Mesodermal cell (in vitro differentiated cells): Measurements from ENCODE around the gene CNPY1.

Experiments used
- H3K27ac ChIP-seq: 2 replicates; pipeline ENCODE4 v1.7.0; 2013; ENCODE audit warnings: mild to moderate bottlenecking, low read depth, low read length, moderate library complexity; ENCODE audit not compliant: severe bottlenecking
- H3K36me3 ChIP-seq: 2 replicates; pipeline ENCODE4 v1.7.1; 2013; ENCODE audit warnings: mild to moderate bottlenecking, low read length, moderate library complexity; ENCODE audit not compliant: control insufficient read depth, insufficient read depth
- H3K4me1 ChIP-seq: one replicate; pipeline ENCODE4 v1.7.1; 2013; ENCODE audit warnings: mild to moderate bottlenecking, low read length; ENCODE audit not compliant: insufficient read depth, control insufficient read depth, poor library complexity, severe bottlenecking
- H3K4me3 ChIP-seq: 2 replicates; pipeline ENCODE4 v1.7.0; 2013; ENCODE audit warnings: low read length, control low read depth, mild to moderate bottlenecking; ENCODE audit not compliant: insufficient read depth, poor library complexity, severe bottlenecking; ENCODE audit errors: extremely low read depth
- H3K9me3 ChIP-seq: 2 replicates; pipeline ENCODE4 v1.7.1; 2013; ENCODE audit warnings: mild to moderate bottlenecking, low read length, moderate library complexity; ENCODE audit not compliant: control insufficient read depth
- WGBS, 2 experiments: methylation state at CpG; one replicate each; pipeline ENCODE4 v1.1.5; 2013; ENCODE audit warnings: missing lambda C conversion rate in 2 of 2; ENCODE audit not compliant: insufficient coverage in 2 of 2; 5-methylcytosine and 5-hydroxymethylcytosine counted together

CNPY1 gene

DNA sequence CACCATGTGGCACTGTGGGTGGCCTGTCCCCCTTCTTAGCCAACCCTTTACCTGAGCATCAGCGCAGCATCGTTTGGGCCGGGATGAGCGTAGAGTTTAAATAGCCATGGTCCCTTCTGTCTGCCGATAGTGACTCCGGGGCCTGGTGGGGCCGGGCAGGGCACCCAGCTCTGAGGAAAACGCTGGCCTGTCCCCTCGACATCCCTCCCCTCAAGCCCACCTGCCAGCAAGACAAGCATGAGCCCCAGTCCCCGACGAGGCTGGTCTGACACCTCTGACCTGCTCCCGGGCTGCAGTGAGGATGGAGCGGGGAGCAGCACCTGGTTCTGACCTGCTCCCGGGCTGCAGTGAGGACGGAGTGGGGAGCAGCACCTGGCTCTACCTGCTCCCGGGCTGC lies 31.1 kb upstream of the CNPY1 start:
- H3K4me1 ChIP-seq = no peaks in the 10 kb centered on the region
- H3K4me3 ChIP-seq = no peak overlapping the region
- H3K27ac ChIP-seq = no peak overlapping the region
- H3K9me3 ChIP-seq = no peaks in the 10 kb centered on the region
- H3K36me3 ChIP-seq = no peaks in the 10 kb centered on the region
- 85 to 88% methylated on average over 12 to 16 of the region's 16 CpGs for WGBS, 2 experiments

DNA sequence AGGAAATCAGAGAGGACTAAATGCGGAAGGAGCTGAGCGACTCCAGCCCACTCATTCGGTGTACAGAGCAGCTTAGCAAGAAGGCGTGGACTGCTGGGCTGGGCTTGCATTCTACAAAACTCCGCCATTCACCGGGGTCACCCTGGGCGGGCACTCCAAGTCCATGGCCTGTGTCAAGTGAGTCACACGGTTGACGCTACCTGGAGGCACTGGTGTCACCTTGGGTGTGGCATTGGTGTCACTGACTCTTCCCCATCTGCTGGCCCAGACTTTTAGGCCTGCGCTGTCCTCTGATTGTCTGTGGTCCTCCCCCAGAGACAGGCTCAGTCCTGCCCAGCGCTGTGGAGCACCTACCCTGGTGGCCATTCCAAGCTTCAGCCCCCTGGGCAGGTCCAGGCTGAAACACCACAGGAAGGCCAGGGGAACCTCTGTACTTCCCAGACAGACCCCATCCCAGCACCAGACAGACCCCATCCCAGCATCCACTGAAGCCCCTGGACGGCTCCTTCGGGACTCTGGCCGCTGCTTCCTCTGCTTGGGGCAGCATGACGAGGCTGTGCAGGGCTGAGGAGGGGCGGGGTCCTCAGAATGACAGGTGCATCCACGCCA lies 30.6 kb upstream of the CNPY1 start:
- Histone ChIP-seq H3K36me3 (no peaks in the 10 kb centered on the region), H3K4me1 (no peaks in the 10 kb centered on the region), H3K9me3 (no peaks in the 10 kb centered on the region), H3K4me3 (no peak overlapping the region), H3K27ac (no peak overlapping the region)
- 86% methylated on average over 11 to 17 of the region's 17 CpGs for WGBS, 2 experiments

DNA sequence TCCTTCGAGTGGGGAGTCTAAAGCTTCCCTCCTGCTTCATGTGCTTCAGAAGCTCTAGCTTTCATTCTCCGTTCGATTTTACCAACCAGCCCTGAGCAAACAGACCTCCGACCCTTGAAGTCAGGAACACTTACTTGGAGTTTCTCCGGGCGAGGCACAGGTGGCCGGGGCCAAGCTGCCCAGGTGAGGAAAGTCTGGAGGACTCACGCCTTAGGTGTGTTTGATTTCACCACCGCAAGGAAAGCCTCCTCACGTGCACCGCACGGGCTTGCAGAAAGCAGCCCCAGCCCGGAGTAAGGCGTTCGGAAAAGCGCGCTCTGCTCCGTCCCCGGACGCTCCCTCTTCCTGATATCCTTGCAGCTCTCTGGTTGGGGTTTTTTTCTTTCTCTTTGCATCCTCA lies 30.1 kb upstream of the CNPY1 start:
- H3K9me3 ChIP-seq = no peaks in the 10 kb centered on the region
- H3K27ac ChIP-seq = no peak overlapping the region
- H3K4me1 ChIP-seq = no peaks in the 10 kb centered on the region
- 89 to 92% methylated on average over 13 to 19 of the region's 20 CpGs for WGBS, 2 experiments
- H3K4me3 ChIP-seq = no peak overlapping the region
- H3K36me3 ChIP-seq = no peaks in the 10 kb centered on the region

DNA sequence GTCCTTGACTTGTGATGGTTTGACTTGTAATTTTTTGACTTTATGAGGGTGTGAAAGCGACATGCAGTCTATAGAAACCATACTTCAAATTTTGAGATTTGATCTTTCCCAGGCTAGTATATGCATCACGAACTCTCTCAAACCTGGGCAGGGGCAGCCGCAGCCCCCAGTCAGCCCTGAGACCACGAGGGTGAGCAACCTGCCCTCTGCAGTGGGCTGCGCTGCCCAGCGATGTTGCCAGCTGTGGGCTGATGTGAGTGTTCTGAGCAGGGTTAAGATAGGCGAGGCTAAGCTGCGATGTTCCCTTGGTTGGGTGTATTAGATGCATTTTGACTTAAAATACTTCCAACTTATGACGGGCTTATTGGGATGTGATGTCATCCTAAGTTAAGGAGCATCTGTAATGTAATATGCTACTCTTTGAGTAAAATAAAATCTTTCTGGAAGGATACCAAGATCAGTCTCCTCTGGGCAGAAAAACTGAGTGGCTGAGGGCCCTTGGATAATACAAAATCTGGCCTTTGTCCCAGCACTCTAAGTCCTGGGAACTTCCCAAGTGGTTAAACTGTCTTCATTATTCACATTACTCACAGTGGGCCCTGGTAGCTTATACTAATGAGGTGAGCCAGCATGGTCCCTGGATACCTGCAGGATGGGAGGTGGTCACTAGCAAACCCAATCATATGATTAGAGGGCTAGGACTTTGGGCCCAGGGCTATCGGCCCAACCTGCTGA lies 28.4 kb upstream of the CNPY1 start:
- Histone ChIP-seq H3K36me3 (no peaks in the 10 kb centered on the region), H3K4me1 (no peaks in the 10 kb centered on the region), H3K9me3 (no peaks in the 10 kb centered on the region), H3K27ac (no peak overlapping the region), H3K4me3 (no peak overlapping the region)
- WGBS, 2 experiments = 87 to 97% methylated on average over 6 to 7 of the region's 10 CpGs

DNA sequence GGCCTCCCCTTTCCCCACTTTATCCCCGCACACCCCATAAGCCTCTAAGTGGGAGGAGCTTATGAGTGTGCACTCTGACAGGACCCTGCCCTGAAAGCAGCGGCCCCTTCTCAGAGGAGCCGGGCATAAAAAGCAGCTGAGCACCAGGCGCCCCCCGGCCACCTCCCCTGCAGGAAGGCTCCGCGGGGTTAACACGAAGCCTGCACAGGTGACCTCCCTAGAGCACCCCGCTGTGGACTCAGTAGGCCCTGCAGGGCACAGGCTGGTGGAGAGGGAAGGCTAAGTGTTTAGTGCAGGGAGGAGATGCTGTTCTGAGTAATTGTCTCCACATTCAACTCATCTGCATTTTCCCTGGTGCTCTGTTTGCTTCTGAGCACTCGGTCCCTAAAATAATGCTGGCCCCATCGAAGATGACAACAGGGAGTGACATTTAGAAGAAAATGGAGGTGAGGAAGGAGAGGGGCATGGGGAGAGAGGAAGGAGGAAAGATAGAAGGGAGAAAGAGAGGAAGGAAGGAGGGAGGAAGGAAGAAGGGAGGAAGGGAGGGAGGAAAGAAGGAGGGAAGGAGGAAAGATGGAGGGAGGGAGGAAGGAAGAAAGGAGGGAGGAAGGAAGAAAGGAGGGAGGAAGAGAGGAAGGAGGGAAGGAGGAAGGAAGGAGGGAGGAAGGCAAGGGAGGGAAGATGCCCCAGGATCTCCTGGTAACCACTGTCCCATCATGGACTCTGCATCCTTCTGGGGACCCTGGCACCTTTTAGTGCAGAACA lies 25.4 kb upstream of the CNPY1 start:
- H3K36me3 ChIP-seq = no peaks in the 10 kb centered on the region

DNA sequence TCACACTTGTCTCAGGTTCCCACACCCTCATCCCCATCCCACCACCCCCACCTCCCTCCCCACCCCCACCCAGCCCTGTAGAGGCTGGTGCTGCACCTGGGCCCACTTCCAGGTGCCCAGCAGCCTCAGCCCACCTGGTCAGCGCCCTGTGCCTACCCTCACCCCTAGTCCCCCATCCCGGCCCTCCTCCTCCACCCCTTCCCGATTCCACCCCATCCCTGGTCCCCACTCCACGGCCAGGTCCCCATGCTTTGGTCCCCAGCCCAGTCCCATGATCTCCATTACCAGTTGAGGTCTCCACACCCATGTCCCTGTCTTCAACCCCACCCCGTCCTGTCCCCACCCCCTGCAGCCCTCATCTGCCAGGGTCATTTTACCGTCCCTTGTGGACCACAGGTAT lies 24.6 kb upstream of the CNPY1 start:
- 88 to 91% methylated on average over 5 to 6 of the region's 6 CpGs for WGBS, 2 experiments
- H3K4me3 ChIP-seq = no peak overlapping the region
- no peak overlapping the region for H3K27ac ChIP-seq
- H3K36me3 ChIP-seq = no peaks in the 10 kb centered on the region
- H3K4me1 ChIP-seq = peaks cover 8% of the 10 kb centered on the region
- H3K9me3 ChIP-seq = no peaks in the 10 kb centered on the region

More for the DNA sequence above, 25.4 kb upstream of the CNPY1 start:
- H3K9me3 ChIP-seq = no peaks in the 10 kb centered on the region
- peaks cover 8% of the 10 kb centered on the region for H3K4me1 ChIP-seq
- H3K4me3 ChIP-seq = no peak overlapping the region
- no peak overlapping the region for H3K27ac ChIP-seq
- whole genome bisulfite sequencing, 2 experiments = 66 to 76% methylated on average over 6 to 9 of the region's 11 CpGs

DNA sequence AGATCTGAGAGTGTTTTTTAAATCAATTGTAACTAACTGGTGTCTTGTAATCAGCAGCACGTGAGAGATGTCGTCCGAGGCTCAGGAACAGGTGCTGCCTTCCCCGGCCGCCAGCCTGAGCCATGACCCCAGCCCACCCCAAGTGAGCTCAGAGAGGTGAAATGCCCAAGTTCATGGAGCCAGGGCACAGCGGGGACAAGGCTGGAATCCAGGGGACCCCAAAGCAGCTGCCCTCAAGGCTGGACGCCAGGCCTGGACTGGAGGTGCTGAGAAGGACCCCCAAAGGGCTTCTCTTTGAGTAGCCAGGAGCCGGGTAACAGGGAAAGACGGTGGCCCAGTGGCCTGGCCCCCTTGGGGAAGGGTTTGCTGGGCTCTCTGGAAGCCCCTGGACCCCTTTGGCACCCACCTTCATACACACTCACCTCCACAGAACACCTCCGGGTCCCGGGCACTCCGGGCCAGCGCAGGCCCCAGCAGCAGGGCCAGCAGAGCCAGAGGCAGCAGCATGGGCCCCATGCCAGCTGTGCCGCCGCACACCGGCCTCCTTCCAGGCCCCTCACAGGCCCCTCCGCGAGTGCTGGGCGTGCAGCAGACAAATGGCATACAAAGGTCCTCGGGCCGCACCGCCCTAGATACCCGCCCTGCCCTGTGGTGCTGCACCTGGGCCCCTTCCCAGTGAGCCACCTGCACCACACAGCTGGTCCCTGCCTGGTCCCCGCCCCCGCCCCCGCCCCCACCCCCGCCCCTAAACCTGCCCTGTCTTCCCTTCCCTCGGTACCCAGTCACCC lies 24.0 kb upstream of the CNPY1 start:
- H3K27ac ChIP-seq = no peak overlapping the region
- H3K36me3 ChIP-seq = no peaks in the 10 kb centered on the region
- H3K4me1 ChIP-seq = peaks cover 8% of the 10 kb centered on the region
- no peak overlapping the region for H3K4me3 ChIP-seq
- 91 to 96% methylated on average over 15 to 18 of the region's 28 CpGs for WGBS, 2 experiments
- H3K9me3 ChIP-seq = no peaks in the 10 kb centered on the region

DNA sequence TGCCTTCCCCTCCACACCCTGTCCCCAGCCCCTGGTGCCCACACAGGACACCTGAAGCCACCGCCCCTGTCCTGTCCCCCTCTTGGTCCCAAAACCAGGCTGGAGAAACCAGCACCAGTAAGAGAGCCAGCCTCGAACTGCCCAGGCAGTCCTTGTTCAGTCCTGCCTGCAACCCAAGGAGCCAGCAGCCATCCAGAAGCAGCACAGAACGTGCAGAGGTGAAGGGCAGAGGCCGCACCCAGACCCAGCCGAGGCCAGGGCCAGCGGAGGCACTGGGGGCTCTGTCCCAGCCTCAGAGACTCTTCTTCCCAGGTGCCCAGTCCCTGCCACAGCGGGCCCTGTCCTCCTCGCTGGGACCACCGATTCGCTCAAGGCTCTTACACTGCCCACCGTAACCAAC lies 23.3 kb upstream of the CNPY1 start:
- WGBS, 2 experiments = 82 to 88% methylated on average over 9 to 10 of the region's 11 CpGs
- H3K4me1 ChIP-seq = peaks cover 8% of the 10 kb centered on the region

DNA sequence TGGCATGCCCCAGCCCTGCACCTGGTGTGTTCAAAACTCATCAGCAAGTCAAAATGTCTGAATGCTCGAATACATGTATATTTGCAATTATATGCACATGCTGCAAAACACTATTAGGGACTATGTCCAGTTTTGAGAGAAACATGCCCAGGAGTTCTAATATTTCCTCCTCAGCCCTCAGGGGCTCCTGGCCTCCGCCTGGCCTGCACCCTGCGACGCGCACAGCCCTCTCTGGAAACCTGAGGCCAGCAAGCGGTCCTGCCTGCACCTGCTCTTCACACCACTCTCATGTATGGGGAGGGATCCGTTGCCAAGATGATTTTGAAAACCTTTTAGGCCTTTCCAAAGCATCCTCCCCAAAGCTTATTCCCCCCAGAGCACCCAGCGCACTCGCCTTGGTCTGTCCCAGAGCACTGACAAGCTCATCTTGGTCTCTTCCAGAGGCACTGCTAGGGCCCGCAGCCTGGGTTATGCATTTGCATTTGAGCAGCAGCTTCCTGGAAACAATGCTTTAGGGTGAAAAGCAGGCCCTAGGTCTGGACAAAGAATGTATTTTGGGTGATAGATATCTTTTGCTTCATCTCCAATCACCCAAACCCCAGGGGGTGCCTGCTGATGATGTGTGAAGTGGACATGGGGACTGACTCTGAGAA lies 22.6 kb upstream of the CNPY1 start:
- WGBS, 2 experiments = 87 to 88% methylated on average over 4 to 7 of the region's 10 CpGs
- no peaks in the 10 kb centered on the region for H3K36me3 ChIP-seq
- H3K4me3 ChIP-seq = no peak overlapping the region
- no peaks in the 10 kb centered on the region for H3K9me3 ChIP-seq
- peaks cover 8% of the 10 kb centered on the region for H3K4me1 ChIP-seq
- no peak overlapping the region for H3K27ac ChIP-seq

More for the DNA sequence above, 23.3 kb upstream of the CNPY1 start:
- no peak overlapping the region for H3K27ac ChIP-seq
- H3K9me3 ChIP-seq = no peaks in the 10 kb centered on the region
- no peak overlapping the region for H3K4me3 ChIP-seq
- H3K36me3 ChIP-seq = no peaks in the 10 kb centered on the region

DNA sequence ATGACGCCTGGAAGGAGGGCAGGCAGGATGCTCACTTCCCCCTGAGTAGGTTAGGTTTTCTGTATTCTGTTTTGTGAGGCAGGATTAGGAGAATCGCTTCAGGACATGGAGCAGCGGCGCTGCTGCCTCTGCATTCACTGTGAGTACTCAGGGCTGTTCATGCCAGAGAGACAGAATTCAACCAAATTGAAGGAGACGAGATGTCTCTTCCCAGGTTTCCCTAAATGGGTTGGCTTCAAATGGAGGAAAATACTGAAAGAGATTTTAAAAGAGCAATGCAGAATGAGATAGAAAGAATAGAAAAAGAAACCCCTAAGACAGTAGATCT lies 21.9 kb upstream of the CNPY1 start:
- Histone ChIP-seq H3K36me3 (no peaks in the 10 kb centered on the region), H3K27ac (no peak overlapping the region), H3K4me3 (no peak overlapping the region), H3K4me1 (peaks cover 8% of the 10 kb centered on the region), H3K9me3 (no peaks in the 10 kb centered on the region)
- 90 to 93% methylated on average over 4 of the region's 5 CpGs for WGBS, 2 experiments
